ENCODE measurements around the gene ITGB1BP1.

Gene ITGB1BP1

GRCh38 chr2:9463698-9464034 is 40.3 kb upstream of the ITGB1BP1 start:
- in situ Hi-C loops (cut with MboI; ENCODE audit: low sequenced_read_pairs, unreplicated experiment), result no loop called here
- no peak for TF ChIP-seq CTCF (IDR thresholded peaks at IDR 0.05; ENCODE audit: borderline replicate concordance, control extremely low read depth, extremely low read depth, insufficient read depth, missing control alignments)
- no peak for DNase-seq (ENCODE audit: low spot score)

GRCh38 chr2:9462886-9463697 is 39.8 kb upstream of the ITGB1BP1 start:
- no peak for TF ChIP-seq CTCF (IDR thresholded peaks at IDR 0.05; ENCODE audit: borderline replicate concordance, control extremely low read depth, extremely low read depth, insufficient read depth, missing control alignments)
- no peak for DNase-seq (ENCODE audit: low spot score)
- in situ Hi-C loops (cut with MboI; ENCODE audit: low sequenced_read_pairs, unreplicated experiment), result no loop called here

GRCh38 chr2:9462313-9462712 is 39.0 kb upstream of the ITGB1BP1 start:
- in situ Hi-C loops (cut with MboI; ENCODE audit: low sequenced_read_pairs, unreplicated experiment), result no loop called here
- TF ChIP-seq CTCF (IDR thresholded peaks at IDR 0.05; ENCODE audit: borderline replicate concordance, control extremely low read depth, extremely low read depth, insufficient read depth, missing control alignments), result no peak
- DNase-seq (ENCODE audit: low spot score), result no peak

GRCh38 chr2:9461079-9461478 is 37.8 kb upstream of the ITGB1BP1 start:
- in situ Hi-C loops (cut with MboI; ENCODE audit: low sequenced_read_pairs, unreplicated experiment), result no loop called here
- no peak for DNase-seq (ENCODE audit: low spot score)
- TF ChIP-seq CTCF (IDR thresholded peaks at IDR 0.05; ENCODE audit: borderline replicate concordance, control extremely low read depth, extremely low read depth, insufficient read depth, missing control alignments), result no peak

- no peak for DNase-seq (ENCODE audit: low spot score)
- in situ Hi-C loops (cut with MboI; ENCODE audit: low sequenced_read_pairs, unreplicated experiment), result no loop called here
- no peak for TF ChIP-seq CTCF (IDR thresholded peaks at IDR 0.05; ENCODE audit: borderline replicate concordance, control extremely low read depth, extremely low read depth, insufficient read depth, missing control alignments)
Observed at GRCh38 chr2:9460441-9461017, 37.2 kb upstream of the ITGB1BP1 start.

GRCh38 chr2:9451231-9451630 is 27.9 kb upstream of the ITGB1BP1 start:
- in situ Hi-C loops (cut with MboI; ENCODE audit: low sequenced_read_pairs, unreplicated experiment), result no loop called here
- no peak for TF ChIP-seq CTCF (IDR thresholded peaks at IDR 0.05; ENCODE audit: borderline replicate concordance, control extremely low read depth, extremely low read depth, insufficient read depth, missing control alignments)
- no peak for DNase-seq (ENCODE audit: low spot score)

All from GM13976 (cell line).